HepG2 (cell line): ENCODE results near the gene ZDHHC14. TPM values are rescaled to one million over a fixed set of nuclear protein-coding genes. Genes with fewer than 3 reads are reported as not detected.

Source experiments
- ATAC-seq: fragments of 200-7000 bp; cut with Tn5 transposase; 3 replicates; pipeline ENCODE4 v1.9.1; 2020; ENCODE audit warnings: mild to moderate bottlenecking, moderate library complexity
- BruUV-seq: library from RNA; stranded (reverse); fragments of 400-500 nt; replicated peaks from 2 replicates; lab custom pipeline; 2021; lab: Mats Ljungman, UMichigan
- CTCF ChIA-PET: fragments of 300-600 bp; formaldehyde crosslinking; extraction: SDS; loops from one replicate; lab custom pipeline; 2021; ENCODE audit warnings: low total read pairs, inconsistent platforms, low intra/inter-chr PET ratio; lab: Yijun Ruan, JAX
- POLR2A ChIA-PET: fragments of 350-600 bp; sonication (Branson Sonifier 250); formaldehyde crosslinking; loops from one replicate; lab custom pipeline; 2020; ENCODE audit warnings: antibody characterized with exemption, inconsistent platforms; lab: Yijun Ruan, JAX
- DNase-seq: peaks from one replicate; pipeline ENCODE4 v3.0.0-alpha.2; 2015; ENCODE audit warnings: low spot score
- FAIRE-seq: peaks from 3 replicates; lab custom pipeline; 2011; peaks lifted over from hg19 to GRCh38; lab: Jason Lieb, UNC
- H2AFZ ChIP-seq: one replicate; pipeline ENCODE4 v1.6.1; 2011; ENCODE audit warnings: low read length, inconsistent platforms
- H3K27ac ChIP-seq: fragments of 300-600 bp; 3 replicates; pipeline ENCODE4 v1.8.0; 2011; ENCODE audit warnings: mixed run types, mild to moderate bottlenecking, mixed read lengths, low read length, inconsistent platforms; ENCODE audit not compliant: insufficient read depth; ENCODE audit errors: extremely low read length
- H3K27me3 ChIP-seq, 2 experiments: fragments of 200-600 bp in 1 of 2; 2 replicates in 1 of 2; 3 replicates in 1 of 2; pipeline versions ENCODE4 v1.6.0 to v1.8.0; 2011; ENCODE audit warnings: low read length in 2 of 2, mild to moderate bottlenecking in 2 of 2, moderate library complexity in 2 of 2, inconsistent platforms in 1 of 2; ENCODE audit not compliant: insufficient read depth in 2 of 2, control insufficient read depth in 1 of 2
- H3K36me3 ChIP-seq, 2 experiments: fragments of 200-600 bp in 1 of 2; replicated peaks in 1 of 2; 2 replicates in 1 of 2; 3 replicates in 1 of 2; pipeline versions ENCODE4 v1.5.1 to v1.8.0; 2011; ENCODE audit warnings: low read length in 2 of 2, inconsistent platforms in 1 of 2; ENCODE audit not compliant: insufficient read depth in 2 of 2, control insufficient read depth in 1 of 2
- H3K4me1 ChIP-seq: 2 replicates; pipeline ENCODE4 v1.5.1; 2012; ENCODE audit warnings: low read length, inconsistent platforms; ENCODE audit not compliant: insufficient read depth
- H3K4me2 ChIP-seq: 2 replicates; pipeline ENCODE4 v1.6.0; 2011; ENCODE audit warnings: low read depth, low read length, inconsistent platforms
- H3K4me3 ChIP-seq, 3 experiments: fragments of 200-600 bp in 1 of 3; sonication (generic), shearing (Covaris generic) in 1 of 3; replicated peaks in 1 of 3; 2 replicates each; pipeline ENCODE4 v1.5.1; 2011 to 2016; ENCODE audit warnings: low read length in 3 of 3, inconsistent platforms in 2 of 3, low read depth in 2 of 3, mild to moderate bottlenecking in 2 of 3, control low read depth in 1 of 3, mixed read lengths in 1 of 3; ENCODE audit not compliant: insufficient read depth in 1 of 3
- H3K79me2 ChIP-seq: one replicate; pipeline ENCODE4 v1.6.1; 2011; ENCODE audit warnings: low read length, inconsistent platforms; ENCODE audit not compliant: insufficient read depth
- H3K9ac ChIP-seq: 2 replicates; pipeline ENCODE4 v1.6.0; 2011; ENCODE audit warnings: mild to moderate bottlenecking, low read depth, low read length, inconsistent platforms; ENCODE audit not compliant: insufficient read depth
- H3K9me3 ChIP-seq: 2 replicates; pipeline ENCODE4 v1.5.1; 2012; ENCODE audit warnings: mild to moderate bottlenecking, low read length
- H4K20me1 ChIP-seq: 2 replicates; pipeline ENCODE4 v1.6.0; 2011; ENCODE audit warnings: inconsistent platforms, mild to moderate bottlenecking, low read length, moderate library complexity; ENCODE audit not compliant: insufficient read depth
- EHMT2 ChIP-seq: fragments of 200-600 bp; sonication (generic); IDR thresholded peaks from 2 replicates; pipeline ENCODE4 v1.7.0; 2017; ENCODE audit warnings: antibody characterized with exemption, low read depth, low read length, borderline replicate concordance
- GLMP ChIP-seq: sonication (generic); formaldehyde crosslinking; IDR thresholded peaks from 2 replicates; pipeline ENCODE4 v1.9.0; 2021; ENCODE audit warnings: missing genetic modification reagents, mild to moderate bottlenecking, borderline replicate concordance
- GPBP1L1 ChIP-seq: sonication (generic); formaldehyde crosslinking; IDR thresholded peaks from 2 replicates; pipeline ENCODE4 v1.5.0; 2020; ENCODE audit warnings: mild to moderate bottlenecking, missing genetic modification reagents
- HDAC1 ChIP-seq: sonication (generic); formaldehyde crosslinking; IDR thresholded peaks from 2 replicates; pipeline ENCODE4 v1.5.1; 2020; ENCODE audit warnings: mild to moderate bottlenecking, missing genetic modification reagents
- PHB2 ChIP-seq: fragments of 450-650 bp; IDR thresholded peaks from 2 replicates; pipeline ENCODE4 v1.6.1; 2018; ENCODE audit not compliant: partially characterized antibody
- POGZ ChIP-seq: sonication (generic); formaldehyde crosslinking; IDR thresholded peaks from 2 replicates; pipeline ENCODE4 v1.4.0; 2020; ENCODE audit warnings: mild to moderate bottlenecking, missing genetic modification reagents
- TARDBP ChIP-seq: sonication (generic); formaldehyde crosslinking; IDR thresholded peaks from 2 replicates; pipeline ENCODE4 v1.8.0; 2022; ENCODE audit warnings: mild to moderate bottlenecking, missing genetic modification reagents
- ZNF775 ChIP-seq: sonication (generic); formaldehyde crosslinking; IDR thresholded peaks from 2 replicates; pipeline ENCODE4 v1.4.0; 2020; ENCODE audit warnings: missing genetic modification reagents, mild to moderate bottlenecking, moderate library complexity, borderline replicate concordance
- ZNF782 ChIP-seq: sonication (generic); formaldehyde crosslinking; IDR thresholded peaks from 2 replicates; pipeline ENCODE4 v1.4.0; 2020; ENCODE audit warnings: missing genetic modification reagents, mild to moderate bottlenecking, borderline replicate concordance
- WGBS: methylation state at CpG from one replicate; pipeline ENCODE4 v1.1.6; 2017; ENCODE audit warnings: low lambda C conversion rate; 5-methylcytosine and 5-hydroxymethylcytosine counted together
- in situ Hi-C: cut with HindIII; loops from 2 replicates; pipeline ENCODE4 v1.10.0; 2017; ENCODE audit warnings: low pct_unique_long_range_greater_than_20kb; ENCODE audit not compliant: extremely low pct_ligation_motif_present
- intact Hi-C: fragments of 100-400 bp; cut with micrococcal nuclease; formaldehyde crosslinking; loops from one replicate; pipeline ENCODE4 v1.10.0; 2022; ENCODE audit not compliant: unreplicated experiment
- polyA plus RNA-seq, 8 experiments: library from polyadenylated mRNA; depleted of rRNA in 3 of 8; stranded (reverse) in 7 of 8; unstranded in 1 of 8; fragments of >200 nt; fragmentation: Illumina TruSeq in 4 of 8; extraction: Trizol in 4 of 8; gene quantifications; 2 replicates each; pipeline versions ENCODE4 v1.2.1 to v1.2.3, GENCODE V29; 2011 to 2016; ENCODE audit warnings: low read depth in 4 of 8, missing spikeins in 1 of 8, mixed read lengths in 1 of 8; ENCODE audit not compliant: insufficient read depth in 1 of 8
- total RNA-seq, 5 experiments: library from RNA; depleted of rRNA; stranded (reverse); fragments of >200 nt; fragmentation: Illumina TruSeq; extraction: Trizol; gene quantifications; 2 replicates each; pipeline ENCODE4 v1.2.3, GENCODE V29; 2016; ENCODE audit warnings: low read depth in 1 of 5

The ZDHHC14 gene
- total and polyA plus RNA-seq, 2 of the 13 experiments (the other 11 are each of a cell fraction or from before 2014, with no cell fraction given), result 3.7 to 9.5 TPM

GRCh38 chr6:157412791-157413190 lies 31.8 kb downstream of the ZDHHC14 start (continued):
- TF ChIP-seq GPBP1L1, result no peak
- no peak for TF ChIP-seq HDAC1
- TF ChIP-seq, all 625 proteins: peak for 0

GRCh38 chr6:157420497-157420896 lies 39.5 kb downstream of the ZDHHC14 start:
- Histone ChIP-seq H3K9me3 (no peaks in the 10 kb centered on the region), H3K9ac (no peak overlapping the region), H3K4me1 (peaks cover 20% of the 10 kb centered on the region), H3K79me2 (no peaks in the 10 kb centered on the region), H3K4me2 (no peak overlapping the region), H3K4me3 (no peak overlapping the region), H4K20me1 (no peaks in the 10 kb centered on the region), H3K27ac (no peak overlapping the region), H3K27me3 (no peaks in the 10 kb centered on the region), H2AFZ (no peak overlapping the region), H3K36me3 (no peaks in the 10 kb centered on the region)
- intact Hi-C loops (no loop called here), in situ Hi-C loops (no loop called here)
- POLR2A ChIA-PET, result no interaction called here
- 86% methylated on average over 8 of the region's 8 CpGs for WGBS
- CTCF ChIA-PET, result no interaction called here
- ATAC-seq (no peak), DNase-seq (no peak), FAIRE-seq (no peak)
- no TSS peak for BruUV-seq
- TF ChIP-seq GLMP, result no peak
- TF ChIP-seq ZNF782 (CRISPR knock-in tag), result no peak
- TF ChIP-seq ZNF775 (CRISPR knock-in tag), result no peak
- no peak for TF ChIP-seq EHMT2
- no peak for TF ChIP-seq TARDBP (CRISPR knock-in tag)
- no peak for TF ChIP-seq POGZ (CRISPR knock-in tag)
- TF ChIP-seq PHB2, result no peak
